Hair follicle dermal papilla cell (primary cell): ENCODE measurements around the gene CXCL17. TPM values are rescaled to one million over a fixed set of nuclear protein-coding genes. Genes with fewer than 3 reads are reported as not detected.

Source experiments
- small RNA-seq: library from RNA; depleted of rRNA; stranded (forward); fragments of <200 nt; gene quantifications from one replicate; pipeline ENCODE3, GENCODE V24; 2012
- total RNA-seq: library from RNA; depleted of rRNA; stranded (reverse); fragments of >200 nt; gene quantifications from 2 replicates; pipeline ENCODE4 v1.2.3, GENCODE V29; 2012

Gene CXCL17
- not detected in 2 replicates for total RNA-seq

GRCh38 chr19:42442833-42443232 lies at the start of gene CXCL17:
TSS of gene CXCL17 (minus strand) at chr19:42442946. CDS start at chr19:42442832, 114 bp downstream.

GRCh38 chr19:42427313-42427712 lies 15.4 kb downstream of the CXCL17 start, which contains the start of gene LIPE:
TSS of gene LIPE (minus strand) at chr19:42427388. CDS start at chr19:42427149, 239 bp downstream.

GRCh38 chr19:42389899-42390298 lies 52.8 kb downstream of the CXCL17 start, which contains the start of gene CNFN:
TSS of gene CNFN (minus strand) at chr19:42390297. CDS start at chr19:42389037, 1,260 bp downstream.

Small RNA genes within 50 kb of the gene (small RNA-seq; reads per million reads assigned to genes)
- not detected for gene RNU4-60P

Other genes with a start within 250 kb of the CXCL17 start
- 18.0 and 19.6 TPM in 2 replicates for gene DEDD2, start 225.3 kb downstream of the CXCL17 start, total RNA-seq
- 24.8 and 27.3 TPM in 2 replicates for gene ZNF526, start 222.6 kb downstream of the CXCL17 start, total RNA-seq
- 19.6 and 20.6 TPM in 2 replicates for gene GSK3A, start 200.3 kb downstream of the CXCL17 start, total RNA-seq
- gene ERF, start 187.8 kb downstream of the CXCL17 start, total RNA-seq: 43.0 and 52.0 TPM in 2 replicates
- 47.1 and 48.7 TPM in 2 replicates for gene CIC, start 173.7 kb downstream of the CXCL17 start, total RNA-seq
- 0.32 and 0.49 TPM in 2 replicates for gene PRR19, start 140.8 kb downstream of the CXCL17 start, total RNA-seq
- 18.3 and 25.0 TPM in 2 replicates for gene PAFAH1B3, start 140.3 kb downstream of the CXCL17 start, total RNA-seq
- gene TMEM145, start 129.6 kb downstream of the CXCL17 start, total RNA-seq: 0.12 TPM in 1 of 2 replicates, not detected in the other
- 25.3 and 35.7 TPM in 2 replicates for gene MEGF8, start 117.3 kb downstream of the CXCL17 start, total RNA-seq
- not detected in 2 replicates for gene CNFN, start 52.6 kb downstream of the CXCL17 start, total RNA-seq
- 3.1 and 3.3 TPM in 2 replicates for gene LIPE, start 15.6 kb downstream of the CXCL17 start, total RNA-seq
- gene CEACAM1, start 85.5 kb upstream of the CXCL17 start, total RNA-seq: 1.5 and 1.6 TPM in 2 replicates
- gene CEACAM8, start 152.0 kb upstream of the CXCL17 start, total RNA-seq: not detected in 2 replicates